Measurements from ENCODE around the gene PRICKLE1.

Gene PRICKLE1

GRCh38 chr12:42444192-42444943 lies 145.2 kb downstream of the PRICKLE1 start:
- in situ Hi-C loops (cut with HindIII; ENCODE audit: low sequenced_read_pairs), result no loop called here
- DNase-seq (ENCODE audit: low read depth, low spot score), result no peak
- no peak overlapping the region for H3K4me3 ChIP-seq (ENCODE audit: low read depth, low read length)
- TF ChIP-seq, protein P1, sequence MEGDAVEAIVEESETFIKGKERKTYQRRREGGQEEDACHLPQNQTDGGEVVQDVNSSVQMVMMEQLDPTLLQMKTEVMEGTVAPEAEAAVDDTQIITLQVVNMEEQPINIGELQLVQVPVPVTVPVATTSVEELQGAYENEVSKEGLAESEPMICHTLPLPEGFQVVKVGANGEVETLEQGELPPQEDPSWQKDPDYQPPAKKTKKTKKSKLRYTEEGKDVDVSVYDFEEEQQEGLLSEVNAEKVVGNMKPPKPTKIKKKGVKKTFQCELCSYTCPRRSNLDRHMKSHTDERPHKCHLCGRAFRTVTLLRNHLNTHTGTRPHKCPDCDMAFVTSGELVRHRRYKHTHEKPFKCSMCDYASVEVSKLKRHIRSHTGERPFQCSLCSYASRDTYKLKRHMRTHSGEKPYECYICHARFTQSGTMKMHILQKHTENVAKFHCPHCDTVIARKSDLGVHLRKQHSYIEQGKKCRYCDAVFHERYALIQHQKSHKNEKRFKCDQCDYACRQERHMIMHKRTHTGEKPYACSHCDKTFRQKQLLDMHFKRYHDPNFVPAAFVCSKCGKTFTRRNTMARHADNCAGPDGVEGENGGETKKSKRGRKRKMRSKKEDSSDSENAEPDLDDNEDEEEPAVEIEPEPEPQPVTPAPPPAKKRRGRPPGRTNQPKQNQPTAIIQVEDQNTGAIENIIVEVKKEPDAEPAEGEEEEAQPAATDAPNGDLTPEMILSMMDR (IDR thresholded peaks at IDR 0.05; ENCODE audit: low read depth, low read length), result no peak

GRCh38 chr12:42442888-42443287 lies 146.7 kb downstream of the PRICKLE1 start:
- no peak overlapping the region for H3K4me3 ChIP-seq (ENCODE audit: low read depth, low read length)
- in situ Hi-C loops (cut with HindIII; ENCODE audit: low sequenced_read_pairs), result no loop called here
- TF ChIP-seq, protein P1 (IDR thresholded peaks at IDR 0.05; ENCODE audit: low read depth, low read length), result no peak
- no peak for DNase-seq (ENCODE audit: low read depth, low spot score)

DNA sequence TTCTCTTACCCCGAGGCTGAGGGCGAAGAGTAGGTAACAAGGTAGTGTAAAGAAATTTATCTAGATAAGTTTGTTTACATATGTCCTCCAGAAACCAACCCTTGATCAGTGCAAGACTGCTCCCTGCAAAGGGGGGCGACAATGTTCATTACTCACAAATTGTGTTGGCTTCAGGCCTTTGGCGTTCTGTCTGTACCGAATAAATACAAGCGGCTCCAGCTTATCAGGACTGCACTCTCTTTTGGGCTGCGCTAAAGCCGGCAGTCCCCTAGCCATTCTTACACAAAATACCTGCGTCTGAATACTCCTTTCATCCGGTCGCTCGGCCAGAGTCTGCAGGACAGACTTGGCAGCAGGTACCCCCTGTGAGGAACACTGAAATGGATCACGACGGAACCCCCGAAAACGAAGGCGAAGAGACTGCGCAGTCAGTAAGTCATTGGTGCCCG lies 147.2 kb downstream of the PRICKLE1 start:
- no peak for DNase-seq (ENCODE audit: low read depth, low spot score)

DNA sequence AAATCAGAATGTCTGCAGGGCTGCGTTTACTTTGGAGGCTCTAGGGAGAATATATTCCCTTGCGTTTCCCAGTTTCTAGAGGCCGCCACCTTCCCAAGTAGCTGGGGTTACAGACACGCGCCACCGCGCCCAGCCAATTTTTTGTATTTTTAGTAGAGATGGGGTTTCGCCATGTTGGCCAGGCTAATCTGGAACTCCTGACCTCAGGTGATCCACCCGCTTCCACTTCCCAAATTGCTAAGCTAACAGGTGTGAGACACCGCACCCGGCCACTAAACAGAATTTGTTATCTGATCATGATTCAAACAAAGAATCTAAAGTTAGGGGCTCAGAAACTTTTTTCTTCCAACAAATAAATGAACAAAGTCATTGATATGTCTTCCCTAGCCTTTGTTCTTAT lies 148.9 kb downstream of the PRICKLE1 start:
- TF ChIP-seq, protein P1 (IDR thresholded peaks at IDR 0.05; ENCODE audit: low read depth, low read length), result no peak
- in situ Hi-C loops (cut with HindIII; ENCODE audit: low sequenced_read_pairs), result no loop called here
- DNase-seq (ENCODE audit: low read depth, low spot score), result no peak
- H3K4me3 ChIP-seq (ENCODE audit: low read depth, low read length), result no peak overlapping the region

More for the DNA sequence above, 147.2 kb downstream of the PRICKLE1 start:
- in situ Hi-C loops (cut with HindIII; ENCODE audit: low sequenced_read_pairs), result no loop called here
- TF ChIP-seq, protein P1 (IDR thresholded peaks at IDR 0.05; ENCODE audit: low read depth, low read length), result no peak
- no peak overlapping the region for H3K4me3 ChIP-seq (ENCODE audit: low read depth, low read length)

GRCh38 chr12:42432517-42433140 lies 156.9 kb downstream of the PRICKLE1 start:
- no peak for DNase-seq (ENCODE audit: low read depth, low spot score)
- TF ChIP-seq, protein P1 (IDR thresholded peaks at IDR 0.05; ENCODE audit: low read depth, low read length), result no peak
- H3K4me3 ChIP-seq (ENCODE audit: low read depth, low read length), result no peak overlapping the region
- in situ Hi-C loops (cut with HindIII; ENCODE audit: low sequenced_read_pairs), result no loop called here

DNA sequence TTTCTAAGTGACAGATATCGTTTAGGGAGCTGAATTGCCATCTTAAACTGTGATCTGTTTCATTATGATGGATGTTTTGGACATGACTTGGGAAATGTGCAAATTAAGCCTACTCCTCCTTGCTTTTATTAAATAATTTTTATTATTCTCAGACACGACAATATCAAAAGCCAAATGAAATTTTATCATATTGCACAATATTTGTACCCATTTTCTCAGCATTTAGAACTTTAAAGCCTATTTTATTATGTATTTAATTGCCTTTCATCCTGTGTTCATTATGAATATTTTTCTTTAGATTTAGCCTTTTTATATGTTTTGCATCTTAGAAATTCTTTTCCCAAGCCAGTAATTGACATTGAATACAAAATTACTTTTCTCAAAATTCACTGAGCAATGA lies 160.7 kb downstream of the PRICKLE1 start:
- no peak for DNase-seq (ENCODE audit: low read depth, low spot score)
- no peak overlapping the region for H3K4me3 ChIP-seq (ENCODE audit: low read depth, low read length)
- in situ Hi-C loops (cut with HindIII; ENCODE audit: low sequenced_read_pairs), result no loop called here
- TF ChIP-seq, protein P1 (IDR thresholded peaks at IDR 0.05; ENCODE audit: low read depth, low read length), result no peak
